ENCODE data around the gene USP44.

GRCh38 chr12:95506707-95507523 lies 44.4 kb downstream of the USP44 start:
- no peak for TF ChIP-seq CTCF (conservative IDR thresholded peaks at IDR 0.05; ENCODE audit: low read depth in 2 of 2)
- TF ChIP-seq EZH2 (IDR thresholded peaks at IDR 0.05; ENCODE audit: low read depth, unreplicated experiment): no peak
- no peak for TF ChIP-seq POLR2AphosphoS5 (IDR thresholded peaks at IDR 0.05; ENCODE audit: low read depth)
- no peak for TF ChIP-seq CREB1 (CRISPR knock-in tag; IDR thresholded peaks at IDR 0.05; ENCODE audit: low read depth)
- no peak for TF ChIP-seq JUNB (IDR thresholded peaks at IDR 0.05; ENCODE audit: unreplicated experiment)
- TF ChIP-seq EZH2phosphoT487 (IDR thresholded peaks at IDR 0.05; ENCODE audit: unreplicated experiment): no peak
- no peak for TF ChIP-seq REST (IDR thresholded peaks at IDR 0.05; ENCODE audit: unreplicated experiment)
- no peak for TF ChIP-seq ZNF331 (CRISPR knock-in tag; IDR thresholded peaks at IDR 0.05; ENCODE audit: low read depth)
- no peak for TF ChIP-seq ETS1 (IDR thresholded peaks at IDR 0.05)
- no peak for TF ChIP-seq ZNF114 (CRISPR knock-in tag; IDR thresholded peaks at IDR 0.05)
- TF ChIP-seq STAT1 (IDR thresholded peaks at IDR 0.05; ENCODE audit: unreplicated experiment): no peak
- TF ChIP-seq NANOG (IDR thresholded peaks at IDR 0.05; ENCODE audit: borderline replicate concordance): no peak

All from GM23338 (cell line).